Epithelial cell of prostate (primary cell): ENCODE results near the gene RNASET2.

Source experiments
- DNase-seq: peaks from one replicate; pipeline ENCODE4 v3.0.0-alpha.2; 2011; ENCODE audit warnings: low read depth, low spot score
- H3K27ac ChIP-seq: fragments of 450-650 bp; 2 replicates; pipeline ENCODE4 v1.5.1; 2017; ENCODE audit warnings: mild to moderate bottlenecking

The RNASET2 gene

GRCh38 chr6:166956444-166957086 lies at the start of gene RNASET2:
TSS of gene RNASET2 (minus strand) at chr6:166956550. CDS start at chr6:166956182, 368 bp downstream.
- H3K27ac ChIP-seq: peak within 1 kb of the TSS; percentile 31
- peak; percentile 51 for DNase-seq

- DNase-seq: no peak
These were observed 49.2 kb upstream of the RNASET2 start for GRCh38 chr6:167005350-167006159.

GRCh38 chr6:167000759-167001158 lies 44.4 kb upstream of the RNASET2 start:
- H3K27ac ChIP-seq: no peak overlapping the region
- no peak for DNase-seq

More at GRCh38 chr6:167005350-167006159, 49.2 kb upstream of the RNASET2 start:
- no peak overlapping the region for H3K27ac ChIP-seq

GRCh38 chr6:166999884-167000253 lies 43.5 kb upstream of the RNASET2 start:
- peak overlapping the region; percentile 73 for H3K27ac ChIP-seq
- no peak for DNase-seq

GRCh38 chr6:166999145-166999883 lies 43.0 kb upstream of the RNASET2 start, which contains the start of gene CEP43:
TSS of gene CEP43 (plus strand) at chr6:166999397. CDS start at chr6:166999413, 16 bp downstream.
- peak within 1 kb of the TSS; percentile 73 for H3K27ac ChIP-seq
- peak; percentile 58 for DNase-seq

GRCh38 chr6:166998256-166999144 lies 42.1 kb upstream of the RNASET2 start:
- no peak for DNase-seq

GRCh38 chr6:166997768-166998255 lies 41.5 kb upstream of the RNASET2 start:
- peak overlapping the region; percentile 73 for H3K27ac ChIP-seq
- peak; percentile 70 for DNase-seq

More at GRCh38 chr6:166998256-166999144, 42.1 kb upstream of the RNASET2 start:
- peak overlapping the region; percentile 73 for H3K27ac ChIP-seq

GRCh38 chr6:166997348-166997747 lies 41.0 kb upstream of the RNASET2 start:
- DNase-seq: no peak
- H3K27ac ChIP-seq: peak overlapping the region; percentile 73

GRCh38 chr6:166996406-166996805 lies 40.1 kb upstream of the RNASET2 start:
- H3K27ac ChIP-seq: no peak overlapping the region
- no peak for DNase-seq

- no peak overlapping the region for H3K27ac ChIP-seq
- no peak for DNase-seq
These were observed 33.2 kb upstream of the RNASET2 start for GRCh38 chr6:166989427-166990032.

GRCh38 chr6:166988674-166989201 lies 32.4 kb upstream of the RNASET2 start:
- DNase-seq: no peak
- H3K27ac ChIP-seq: no peak overlapping the region

GRCh38 chr6:166987930-166988329 lies 31.6 kb upstream of the RNASET2 start:
- H3K27ac ChIP-seq: no peak overlapping the region
- DNase-seq: no peak

GRCh38 chr6:166987448-166987847 lies 31.1 kb upstream of the RNASET2 start:
- DNase-seq: no peak

GRCh38 chr6:166980738-166981137 lies 24.4 kb upstream of the RNASET2 start:
- DNase-seq: no peak
- H3K27ac ChIP-seq: no peak overlapping the region

More at GRCh38 chr6:166987448-166987847, 31.1 kb upstream of the RNASET2 start:
- H3K27ac ChIP-seq: no peak overlapping the region

GRCh38 chr6:166977621-166978525 lies 21.5 kb upstream of the RNASET2 start:
- no peak for DNase-seq
- no peak overlapping the region for H3K27ac ChIP-seq

- H3K27ac ChIP-seq: no peak overlapping the region
- DNase-seq: no peak
These were observed 20.3 kb upstream of the RNASET2 start for GRCh38 chr6:166976636-166977035.

- no peak overlapping the region for H3K27ac ChIP-seq
- DNase-seq: no peak
These were observed 15.8 kb upstream of the RNASET2 start for GRCh38 chr6:166972101-166972500.

GRCh38 chr6:166971271-166971670 lies 14.9 kb upstream of the RNASET2 start:
- no peak overlapping the region for H3K27ac ChIP-seq
- DNase-seq: no peak
